WTC11 (cell line): ENCODE data around the gene GNG13. TPM values are rescaled to one million over a fixed set of nuclear protein-coding genes. Genes with fewer than 3 reads are reported as not detected.
A peak's percentile ranks its signal among the peaks of the same experiment; 100 is the strongest.

Experiments
- ATAC-seq: fragments of 200-7000 bp; cut with Tn5 transposase; 2 replicates; pipeline ENCODE4 v1.10.0; 2021; ENCODE audit warnings: mild to moderate bottlenecking, moderate library complexity
- CTCF ChIA-PET: fragments of 300-600 bp; sonication (Branson Sonifier 250); formaldehyde crosslinking; loops from one replicate; lab custom pipeline; 2021; ENCODE audit warnings: antibody characterized with exemption; lab: Charles Lee
- POLR2A ChIA-PET: fragments of 350-600 bp; sonication (Branson Sonifier 250); formaldehyde crosslinking; loops from one replicate; lab custom pipeline; 2021; ENCODE audit warnings: antibody characterized with exemption; lab: Charles Lee
- DNase-seq: peaks from one replicate; pipeline ENCODE4 v3.0.0; 2021; ENCODE audit warnings: low spot score
- H3K27ac Mint-ChIP-seq: 2 replicates; pipeline ENCODE4 v1.8.0; 2021; ENCODE audit warnings: mixed read lengths
- H3K27me3 Mint-ChIP-seq: 2 replicates; pipeline ENCODE4 v1.8.0; 2021; ENCODE audit warnings: low read depth, mild to moderate bottlenecking, moderate library complexity, mixed read lengths
- H3K36me3 Mint-ChIP-seq: 2 replicates; pipeline ENCODE4 v1.8.0; 2021; ENCODE audit warnings: mixed read lengths
- H3K4me1 Mint-ChIP-seq: 2 replicates; pipeline ENCODE4 v1.8.0; 2022; ENCODE audit warnings: mixed read lengths
- H3K4me3 Mint-ChIP-seq: 2 replicates; pipeline ENCODE4 v1.8.0; 2021; ENCODE audit warnings: mild to moderate bottlenecking, moderate library complexity, mixed read lengths
- H3K9me3 Mint-ChIP-seq: 2 replicates; pipeline ENCODE4 v1.8.0; 2021; ENCODE audit warnings: mixed read lengths
- AR ChIP-seq: fragments of 250-450 bp; sonication (Bioruptor Pico); IDR thresholded peaks from 2 replicates; pipeline ENCODE4 v1.9.0; 2021; ENCODE audit warnings: mild to moderate bottlenecking
- ATF2 ChIP-seq: sonication (generic); formaldehyde crosslinking; IDR thresholded peaks from 2 replicates; pipeline ENCODE4 v1.8.1; 2022; ENCODE audit warnings: low read depth, missing genetic modification reagents, borderline replicate concordance
- ATF6 ChIP-seq: sonication (generic); formaldehyde crosslinking; IDR thresholded peaks from 2 replicates; pipeline ENCODE4 v1.8.1; 2023; ENCODE audit warnings: mild to moderate bottlenecking, missing genetic modification reagents
- ELF4 ChIP-seq: sonication (generic); formaldehyde crosslinking; IDR thresholded peaks from 2 replicates; pipeline ENCODE4 v1.8.1; 2022; ENCODE audit warnings: low read depth, mild to moderate bottlenecking, moderate library complexity, missing genetic modification reagents
- GABPB1 ChIP-seq: sonication (generic); formaldehyde crosslinking; IDR thresholded peaks from 2 replicates; pipeline ENCODE4 v1.8.1; 2023; ENCODE audit warnings: mild to moderate bottlenecking, missing genetic modification reagents
- MLX ChIP-seq: sonication (generic); formaldehyde crosslinking; IDR thresholded peaks from 2 replicates; pipeline ENCODE4 v1.8.1; 2023; ENCODE audit warnings: mild to moderate bottlenecking, missing genetic modification reagents, moderate library complexity
- MXD4 ChIP-seq: fragments of 250-450 bp; sonication (Bioruptor Pico); IDR thresholded peaks from 2 replicates; pipeline ENCODE4 v1.8.0; 2021; ENCODE audit warnings: mild to moderate bottlenecking, moderate library complexity, borderline replicate concordance
- NFATC4 ChIP-seq: fragments of 250-450 bp; sonication (Bioruptor Pico); IDR thresholded peaks from 2 replicates; pipeline ENCODE4 v1.9.0; 2021; ENCODE audit warnings: mild to moderate bottlenecking
- NR1H2 ChIP-seq: sonication (generic); formaldehyde crosslinking; IDR thresholded peaks from 2 replicates; pipeline ENCODE4 v1.9.0; 2021; ENCODE audit warnings: mild to moderate bottlenecking, moderate library complexity, missing genetic modification reagents
- NR3C1 ChIP-seq: sonication (generic); formaldehyde crosslinking; conservative IDR thresholded peaks from 2 replicates; pipeline ENCODE4 v1.8.1; 2023; ENCODE audit warnings: low read depth, mild to moderate bottlenecking, missing genetic modification reagents
- PRDM15 ChIP-seq: sonication (generic); formaldehyde crosslinking; IDR thresholded peaks from 2 replicates; pipeline ENCODE4 v1.8.0; 2022; ENCODE audit warnings: missing genetic modification reagents
- RELA ChIP-seq: sonication (generic); formaldehyde crosslinking; IDR thresholded peaks from 2 replicates; pipeline ENCODE4 v1.8.1; 2022; ENCODE audit warnings: missing genetic modification reagents, mild to moderate bottlenecking, borderline replicate concordance
- STAT6 ChIP-seq: sonication (generic); formaldehyde crosslinking; conservative IDR thresholded peaks from 2 replicates; pipeline ENCODE4 v1.8.1; 2023; ENCODE audit warnings: mild to moderate bottlenecking, low read depth, missing genetic modification reagents, moderate library complexity
- TEAD4 ChIP-seq: sonication (generic); formaldehyde crosslinking; IDR thresholded peaks from 2 replicates; pipeline ENCODE4 v1.8.0; 2022; ENCODE audit warnings: mild to moderate bottlenecking, missing genetic modification reagents
- TP53 ChIP-seq: sonication (generic); formaldehyde crosslinking; IDR thresholded peaks from 2 replicates; pipeline ENCODE4 v1.8.1; 2023; ENCODE audit warnings: mild to moderate bottlenecking, missing genetic modification reagents
- USF2 ChIP-seq: sonication (generic); formaldehyde crosslinking; IDR thresholded peaks from 2 replicates; pipeline ENCODE4 v1.8.1; 2023; ENCODE audit warnings: mild to moderate bottlenecking, missing genetic modification reagents, moderate library complexity
- ZNF423 ChIP-seq: fragments of 250-450 bp; sonication (Bioruptor Pico); IDR thresholded peaks from 2 replicates; pipeline ENCODE4 v2.1.2; 2022; ENCODE audit warnings: mild to moderate bottlenecking, moderate library complexity
- ZNF671 ChIP-seq: fragments of 250-450 bp; sonication (Bioruptor Pico); IDR thresholded peaks from 2 replicates; pipeline ENCODE4 v1.8.0; 2021; ENCODE audit warnings: mild to moderate bottlenecking
- total RNA-seq: library from RNA; stranded (reverse); gene quantifications from 3 replicates; pipeline ENCODE4 v1.2.3, GENCODE V29; 2021

Gene GNG13
- total RNA-seq, 1 experiment from 2014 or later = not detected

- no peak for ATAC-seq
- Mint-ChIP-seq H3K9me3 (no peaks in the 10 kb centered on the region), H3K27me3 (no peaks in the 10 kb centered on the region), H3K4me1 (no peaks in the 10 kb centered on the region)
- TF ChIP-seq RELA (CRISPR knock-in tag) (0 out of 2 replicates have a peak, but pooled peaks have one; percentile 30), ELF4 (CRISPR knock-in tag) (no peak), NFATC4 (CRISPR knock-in tag) (no peak), MXD4 (CRISPR knock-in tag) (no peak)
- TF ChIP-seq, all 79 proteins: peak for 1
- POLR2A ChIA-PET = no interaction called here
- no peak overlapping the region for H3K4me3 Mint-ChIP-seq
- H3K36me3 Mint-ChIP-seq = no peaks in the 10 kb centered on the region
- CTCF ChIA-PET = no interaction called here
- no peak for DNase-seq
- H3K27ac Mint-ChIP-seq = no peak overlapping the region
These were observed 22.1 kb downstream of the GNG13 start for GRCh38 chr16:778447-778846.

GRCh38 chr16:777826-778225, 22.7 kb downstream of the GNG13 start:
- CTCF ChIA-PET = no interaction called here
- TF ChIP-seq ZNF671 (CRISPR knock-in tag) (no peak), TEAD4 (CRISPR knock-in tag) (no peak), USF2 (CRISPR knock-in tag) (no peak), ATF6 (CRISPR knock-in tag) (no peak), MLX (CRISPR knock-in tag) (no peak), GABPB1 (CRISPR knock-in tag) (no peak)
- TF ChIP-seq, all 79 proteins: peak for 0
- no peaks in the 10 kb centered on the region for H3K27me3 Mint-ChIP-seq
- peak overlapping the region; percentile 65; the same call in 1 of the 2 replicates for H3K27ac Mint-ChIP-seq
- DNase-seq (no peak), ATAC-seq (no peak)
- POLR2A ChIA-PET = no interaction called here
- no peaks in the 10 kb centered on the region for H3K9me3 Mint-ChIP-seq
- no peak overlapping the region for H3K4me3 Mint-ChIP-seq
- no peaks in the 10 kb centered on the region for H3K36me3 Mint-ChIP-seq
- H3K4me1 Mint-ChIP-seq = no peaks in the 10 kb centered on the region

- no peak overlapping the region for H3K27ac Mint-ChIP-seq
- no peaks in the 10 kb centered on the region for H3K9me3 Mint-ChIP-seq
- no peaks in the 10 kb centered on the region for H3K27me3 Mint-ChIP-seq
- DNase-seq = no peak
- ATAC-seq = no peak
- no peaks in the 10 kb centered on the region for H3K4me1 Mint-ChIP-seq
- H3K4me3 Mint-ChIP-seq = no peak overlapping the region
- ChIA-PET CTCF (interaction anchor here (0.9 to 1.5 kb wide), 2 partner anchors 8 to 36 kb away, joined by 3 to 4 read pairs; partner anchors contain the start of gene CIAO3), POLR2A (no interaction called here)
- no peaks in the 10 kb centered on the region for H3K36me3 Mint-ChIP-seq
- TF ChIP-seq TP53 (CRISPR knock-in tag) = no peak
- TF ChIP-seq ATF2 = no peak
- TF ChIP-seq NR1H2 (CRISPR knock-in tag) = no peak
- TF ChIP-seq AR (CRISPR knock-in tag) = no peak
- TF ChIP-seq STAT6 (CRISPR knock-in tag) = no peak
- no peak for TF ChIP-seq ZNF423
- no peak for TF ChIP-seq NR3C1 (CRISPR knock-in tag)
- TF ChIP-seq PRDM15 (CRISPR knock-in tag) = no peak
These were observed 23.7 kb downstream of the GNG13 start for GRCh38 chr16:776824-777223.
